ENCODE results near the gene KIF6. TPM values are rescaled to one million over a fixed set of nuclear protein-coding genes. Genes with fewer than 3 reads are reported as not detected.
"Not testable (repeated sequence)": the region's sequence is repeated elsewhere in the genome, so short reads cannot be mapped to it uniquely, and the experiment has no call there.

Gene KIF6
- total RNA-seq, 1 donor from 2014 or later = 1.0 TPM

- Histone ChIP-seq H3K27me3 (ENCODE audit: control insufficient read depth in 3 of 3, insufficient read depth in 3 of 3, low read length in 3 of 3) (peaks cover 0 to 4% (median 0%) of the 10 kb centered on the region in 3 donors), H3K4me1 (ENCODE audit: control insufficient read depth in 3 of 3, insufficient read depth in 3 of 3, low read length in 3 of 3) (no peaks in the 10 kb centered on the region), H3K9ac (ENCODE audit: low read depth in 1 of 3, low read length in 3 of 3) (no peak overlapping the region), H3K36me3 (ENCODE audit: control insufficient read depth in 3 of 3, insufficient read depth in 3 of 3, low read length in 3 of 3) (no peaks in the 10 kb centered on the region), H3K4me3 (ENCODE audit: low read length in 3 of 3) (no peak overlapping the region), H3K9me3 (ENCODE audit: control insufficient read depth in 3 of 3, low read length in 3 of 3) (no peaks in the 10 kb centered on the region), H3K27ac (ENCODE audit: low read depth, low read length) (no peak overlapping the region)
These were observed 36.7 kb downstream of the KIF6 start for GRCh38 chr6:39688494-39688893.

- Histone ChIP-seq H3K9ac (ENCODE audit: low read depth in 1 of 3, low read length in 3 of 3) (no peak overlapping the region), H3K27ac (ENCODE audit: low read depth, low read length) (no peak overlapping the region), H3K27me3 (ENCODE audit: control insufficient read depth in 3 of 3, insufficient read depth in 3 of 3, low read length in 3 of 3) (peaks cover 0 to 4% (median 0%) of the 10 kb centered on the region in 3 donors), H3K9me3 (ENCODE audit: control insufficient read depth in 3 of 3, low read length in 3 of 3) (no peaks in the 10 kb centered on the region), H3K36me3 (ENCODE audit: control insufficient read depth in 3 of 3, insufficient read depth in 3 of 3, low read length in 3 of 3) (no peaks in the 10 kb centered on the region), H3K4me3 (ENCODE audit: low read length in 3 of 3) (no peak overlapping the region), H3K4me1 (ENCODE audit: control insufficient read depth in 3 of 3, insufficient read depth in 3 of 3, low read length in 3 of 3) (no peaks in the 10 kb centered on the region)
These were observed 38.2 kb downstream of the KIF6 start for GRCh38 chr6:39686976-39687375.

- Histone ChIP-seq H3K4me3 (ENCODE audit: low read length in 3 of 3) (no peak overlapping the region), H3K27me3 (ENCODE audit: control insufficient read depth in 3 of 3, insufficient read depth in 3 of 3, low read length in 3 of 3) (peaks cover 0 to 4% (median 0%) of the 10 kb centered on the region in 3 donors), H3K9ac (ENCODE audit: low read depth in 1 of 3, low read length in 3 of 3) (no peak overlapping the region), H3K4me1 (ENCODE audit: control insufficient read depth in 3 of 3, insufficient read depth in 3 of 3, low read length in 3 of 3) (no peaks in the 10 kb centered on the region), H3K9me3 (ENCODE audit: control insufficient read depth in 3 of 3, low read length in 3 of 3) (no peaks in the 10 kb centered on the region), H3K27ac (ENCODE audit: low read depth, low read length) (no peak overlapping the region), H3K36me3 (ENCODE audit: control insufficient read depth in 3 of 3, insufficient read depth in 3 of 3, low read length in 3 of 3) (no peaks in the 10 kb centered on the region)
These were observed 39.3 kb downstream of the KIF6 start for GRCh38 chr6:39685938-39686337.

GRCh38 chr6:39685489-39685826 is 39.8 kb downstream of the KIF6 start:
- Histone ChIP-seq H3K9ac (ENCODE audit: low read depth in 1 of 3, low read length in 3 of 3) (no peak overlapping the region), H3K27ac (ENCODE audit: low read depth, low read length) (no peak overlapping the region), H3K4me1 (ENCODE audit: control insufficient read depth in 3 of 3, insufficient read depth in 3 of 3, low read length in 3 of 3) (no peaks in the 10 kb centered on the region), H3K9me3 (ENCODE audit: control insufficient read depth in 3 of 3, low read length in 3 of 3) (no peaks in the 10 kb centered on the region), H3K36me3 (ENCODE audit: control insufficient read depth in 3 of 3, insufficient read depth in 3 of 3, low read length in 3 of 3) (no peaks in the 10 kb centered on the region), H3K27me3 (ENCODE audit: control insufficient read depth in 3 of 3, insufficient read depth in 3 of 3, low read length in 3 of 3) (peaks cover 0 to 1% (median 0%) of the 10 kb centered on the region in 3 donors), H3K4me3 (ENCODE audit: low read length in 3 of 3) (no peak overlapping the region)

GRCh38 chr6:39684790-39685488 is 40.3 kb downstream of the KIF6 start:
- H3K4me1 ChIP-seq (ENCODE audit: control insufficient read depth in 3 of 3, insufficient read depth in 3 of 3, low read length in 3 of 3) = no peaks in the 10 kb centered on the region
- no peaks in the 10 kb centered on the region for H3K9me3 ChIP-seq (ENCODE audit: control insufficient read depth in 3 of 3, low read length in 3 of 3)
- H3K36me3 ChIP-seq (ENCODE audit: control insufficient read depth in 3 of 3, insufficient read depth in 3 of 3, low read length in 3 of 3) = no peaks in the 10 kb centered on the region
- no peak overlapping the region for H3K9ac ChIP-seq (ENCODE audit: low read depth in 1 of 3, low read length in 3 of 3)
- H3K27ac ChIP-seq (ENCODE audit: low read depth, low read length) = no peak overlapping the region
- no peaks in the 10 kb centered on the region for H3K27me3 ChIP-seq (ENCODE audit: control insufficient read depth in 3 of 3, insufficient read depth in 3 of 3, low read length in 3 of 3)
- no peak overlapping the region for H3K4me3 ChIP-seq (ENCODE audit: low read length in 3 of 3)

GRCh38 chr6:39681674-39682121 is 43.5 kb downstream of the KIF6 start:
- Histone ChIP-seq H3K9ac (ENCODE audit: low read depth in 1 of 3, low read length in 3 of 3) (no peak overlapping the region), H3K27me3 (ENCODE audit: control insufficient read depth in 3 of 3, insufficient read depth in 3 of 3, low read length in 3 of 3) (no peaks in the 10 kb centered on the region), H3K9me3 (ENCODE audit: control insufficient read depth in 3 of 3, low read length in 3 of 3) (no peaks in the 10 kb centered on the region), H3K4me3 (ENCODE audit: low read length in 3 of 3) (no peak overlapping the region), H3K4me1 (ENCODE audit: control insufficient read depth in 3 of 3, insufficient read depth in 3 of 3, low read length in 3 of 3) (no peaks in the 10 kb centered on the region), H3K27ac (ENCODE audit: low read depth, low read length) (no peak overlapping the region), H3K36me3 (ENCODE audit: control insufficient read depth in 3 of 3, insufficient read depth in 3 of 3, low read length in 3 of 3) (no peaks in the 10 kb centered on the region)

- Histone ChIP-seq H3K27ac (ENCODE audit: low read depth, low read length) (no peak overlapping the region), H3K36me3 (ENCODE audit: control insufficient read depth in 3 of 3, insufficient read depth in 3 of 3, low read length in 3 of 3) (no peaks in the 10 kb centered on the region), H3K4me1 (ENCODE audit: control insufficient read depth in 3 of 3, insufficient read depth in 3 of 3, low read length in 3 of 3) (no peaks in the 10 kb centered on the region), H3K4me3 (ENCODE audit: low read length in 3 of 3) (no peak overlapping the region), H3K27me3 (ENCODE audit: control insufficient read depth in 3 of 3, insufficient read depth in 3 of 3, low read length in 3 of 3) (no peaks in the 10 kb centered on the region), H3K9me3 (ENCODE audit: control insufficient read depth in 3 of 3, low read length in 3 of 3) (no peaks in the 10 kb centered on the region), H3K9ac (ENCODE audit: low read depth in 1 of 3, low read length in 3 of 3) (no peak overlapping the region)
These were observed 46.3 kb downstream of the KIF6 start for GRCh38 chr6:39678914-39679313.

GRCh38 chr6:39677318-39677717 is 47.9 kb downstream of the KIF6 start:
- H3K4me3 ChIP-seq (ENCODE audit: low read length in 3 of 3); H3K27ac ChIP-seq (ENCODE audit: low read depth, low read length); H3K9me3 ChIP-seq (ENCODE audit: control insufficient read depth in 3 of 3, low read length in 3 of 3); H3K27me3 ChIP-seq (ENCODE audit: control insufficient read depth in 3 of 3, insufficient read depth in 3 of 3, low read length in 3 of 3); H3K4me1 ChIP-seq (ENCODE audit: control insufficient read depth in 3 of 3, insufficient read depth in 3 of 3, low read length in 3 of 3); H3K9ac ChIP-seq (ENCODE audit: low read depth in 1 of 3, low read length in 3 of 3); H3K36me3 ChIP-seq (ENCODE audit: control insufficient read depth in 3 of 3, insufficient read depth in 3 of 3, low read length in 3 of 3): not testable (repeated sequence)

- Histone ChIP-seq H3K9ac (ENCODE audit: low read depth in 1 of 3, low read length in 3 of 3) (no peak overlapping the region), H3K4me1 (ENCODE audit: control insufficient read depth in 3 of 3, insufficient read depth in 3 of 3, low read length in 3 of 3) (no peaks in the 10 kb centered on the region), H3K9me3 (ENCODE audit: control insufficient read depth in 3 of 3, low read length in 3 of 3) (peaks cover 0 to 3% (median 1%) of the 10 kb centered on the region in 3 donors), H3K36me3 (ENCODE audit: control insufficient read depth in 3 of 3, insufficient read depth in 3 of 3, low read length in 3 of 3) (no peaks in the 10 kb centered on the region), H3K27ac (ENCODE audit: low read depth, low read length) (no peak overlapping the region), H3K27me3 (ENCODE audit: control insufficient read depth in 3 of 3, insufficient read depth in 3 of 3, low read length in 3 of 3) (no peaks in the 10 kb centered on the region), H3K4me3 (ENCODE audit: low read length in 3 of 3) (no peak overlapping the region)
These were observed 54.7 kb downstream of the KIF6 start for GRCh38 chr6:39670519-39670918.

GRCh38 chr6:39669973-39670342 is 55.2 kb downstream of the KIF6 start:
- Histone ChIP-seq H3K4me1 (ENCODE audit: control insufficient read depth in 3 of 3, insufficient read depth in 3 of 3, low read length in 3 of 3) (no peaks in the 10 kb centered on the region), H3K36me3 (ENCODE audit: control insufficient read depth in 3 of 3, insufficient read depth in 3 of 3, low read length in 3 of 3) (no peaks in the 10 kb centered on the region), H3K4me3 (ENCODE audit: low read length in 3 of 3) (no peak overlapping the region), H3K27ac (ENCODE audit: low read depth, low read length) (no peak overlapping the region), H3K9me3 (ENCODE audit: control insufficient read depth in 3 of 3, low read length in 3 of 3) (peaks cover 0 to 3% (median 1%) of the 10 kb centered on the region in 3 donors), H3K27me3 (ENCODE audit: control insufficient read depth in 3 of 3, insufficient read depth in 3 of 3, low read length in 3 of 3) (no peaks in the 10 kb centered on the region), H3K9ac (ENCODE audit: low read depth in 1 of 3, low read length in 3 of 3) (no peak overlapping the region)

Data from skeletal muscle tissue (tissue), 4 donors.